GM18508 (cell line): ENCODE data around the gene OR6B3.

Experiments used
- ATAC-seq: cut with Tn5 transposase; IDR thresholded peaks from one replicate; pipeline ENCODE4 v1.9.1; 2021; ENCODE audit warnings: moderate number of reproducible peaks; ENCODE audit not compliant: insufficient read depth, unreplicated experiment

The OR6B3 gene

GRCh38 chr2:240053173-240054155 is at the start of gene OR6B3:
OR6B3 (minus strand) TSS chr2:240053521.
- ATAC-seq = no peak

- ATAC-seq = no peak
Measured at GRCh38 chr2:240098349-240098748, 45.0 kb upstream of the OR6B3 start.

- no peak for ATAC-seq
Measured at GRCh38 chr2:240095556-240096523, 42.5 kb upstream of the OR6B3 start.

GRCh38 chr2:240089306-240089705 is 36.0 kb upstream of the OR6B3 start:
- no peak for ATAC-seq

- no peak for ATAC-seq
Measured at GRCh38 chr2:240086563-240086962, 33.2 kb upstream of the OR6B3 start.

- ATAC-seq = no peak
Measured at GRCh38 chr2:240078631-240079030, 25.3 kb upstream of the OR6B3 start.

- ATAC-seq = no peak
Measured at GRCh38 chr2:240077442-240077841, 24.1 kb upstream of the OR6B3 start.

GRCh38 chr2:240074545-240074944 is 21.2 kb upstream of the OR6B3 start:
- ATAC-seq = no peak

GRCh38 chr2:240070907-240071306 is 17.6 kb upstream of the OR6B3 start:
- no peak for ATAC-seq

GRCh38 chr2:240069829-240070228 is 16.5 kb upstream of the OR6B3 start:
- ATAC-seq = no peak

- ATAC-seq = no peak
Measured at GRCh38 chr2:240068193-240068592, 14.9 kb upstream of the OR6B3 start.

GRCh38 chr2:240066489-240066888 is 13.2 kb upstream of the OR6B3 start:
- ATAC-seq = no peak

- no peak for ATAC-seq
Measured at GRCh38 chr2:240064898-240065297, 11.6 kb upstream of the OR6B3 start.

- no peak for ATAC-seq
Measured at GRCh38 chr2:240060977-240061591, 7.8 kb upstream of the OR6B3 start.

GRCh38 chr2:240056678-240057077 is 3.4 kb upstream of the OR6B3 start:
- no peak for ATAC-seq

GRCh38 chr2:240055177-240055917 is 2.0 kb upstream of the OR6B3 start:
- ATAC-seq = no peak

- no peak for ATAC-seq
Measured at GRCh38 chr2:240052524-240052923, 797 bp downstream of the OR6B3 start.

- ATAC-seq = no peak
Measured at GRCh38 chr2:240051697-240052096, 1.6 kb downstream of the OR6B3 start.

GRCh38 chr2:240050278-240050677 is 3.0 kb downstream of the OR6B3 start:
- no peak for ATAC-seq

GRCh38 chr2:240048237-240048636 is 5.1 kb downstream of the OR6B3 start:
- no peak for ATAC-seq
